DMS79 (cell line): ENCODE data around the gene ERRFI1.

ENCODE experiments used
- DNase-seq: peaks from one replicate; lab custom pipeline; 2025; lab: John Stamatoyannopoulos, UW

Gene ERRFI1

DNA sequence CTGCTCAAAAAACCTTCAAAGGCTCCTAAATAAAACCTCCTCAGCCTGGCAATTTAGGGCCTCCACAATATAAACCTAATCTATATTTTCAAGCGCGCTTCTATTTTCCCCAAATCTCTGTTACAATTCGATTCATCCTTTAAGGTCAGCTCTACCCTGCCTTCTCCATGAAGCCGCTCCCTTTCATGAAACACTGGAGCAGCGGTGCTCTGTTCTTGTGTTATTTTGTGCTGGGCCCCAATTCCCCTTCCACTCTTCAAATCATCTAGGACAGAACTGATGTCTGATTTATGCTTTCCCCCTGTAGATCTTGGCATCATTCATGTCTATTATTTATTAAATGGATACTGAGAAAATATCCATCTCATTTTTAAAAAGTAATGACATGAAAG lies 6.9 kb downstream of the ERRFI1 start:
- no peak for DNase-seq

DNA sequence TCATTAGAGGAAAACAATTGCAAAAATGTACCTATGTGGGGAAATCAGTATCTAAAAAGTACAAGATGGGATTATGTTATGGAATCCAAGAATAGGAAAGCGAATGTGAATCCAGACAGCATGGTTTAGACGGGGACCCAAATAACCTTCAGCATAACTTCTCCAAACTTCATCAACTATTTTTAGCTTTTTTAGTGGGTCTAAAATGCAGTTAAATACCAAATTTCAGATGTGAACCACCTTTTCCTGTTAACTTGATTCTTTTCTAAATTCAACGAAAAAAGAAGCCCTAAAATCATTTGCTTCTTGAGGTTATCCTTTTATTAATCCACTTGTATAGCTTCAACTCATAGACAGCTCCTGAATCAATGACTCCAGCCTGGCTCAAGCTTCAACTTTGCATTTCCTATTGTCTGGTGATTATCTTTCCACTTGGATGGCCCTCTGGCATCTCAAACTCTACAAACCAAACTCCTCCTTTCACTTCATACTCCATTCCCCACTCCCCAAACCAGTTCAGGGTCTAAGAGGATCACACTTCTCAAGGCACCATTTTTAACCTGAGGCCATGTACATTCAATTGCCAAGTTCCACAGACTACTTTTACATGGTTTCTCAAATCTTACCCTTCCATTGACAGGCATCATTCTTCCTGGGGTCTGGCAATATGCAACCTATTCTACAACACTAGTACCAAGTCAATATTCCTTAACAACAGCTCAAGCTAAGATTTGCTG lies 7.4 kb downstream of the ERRFI1 start:
- no peak for DNase-seq

DNA sequence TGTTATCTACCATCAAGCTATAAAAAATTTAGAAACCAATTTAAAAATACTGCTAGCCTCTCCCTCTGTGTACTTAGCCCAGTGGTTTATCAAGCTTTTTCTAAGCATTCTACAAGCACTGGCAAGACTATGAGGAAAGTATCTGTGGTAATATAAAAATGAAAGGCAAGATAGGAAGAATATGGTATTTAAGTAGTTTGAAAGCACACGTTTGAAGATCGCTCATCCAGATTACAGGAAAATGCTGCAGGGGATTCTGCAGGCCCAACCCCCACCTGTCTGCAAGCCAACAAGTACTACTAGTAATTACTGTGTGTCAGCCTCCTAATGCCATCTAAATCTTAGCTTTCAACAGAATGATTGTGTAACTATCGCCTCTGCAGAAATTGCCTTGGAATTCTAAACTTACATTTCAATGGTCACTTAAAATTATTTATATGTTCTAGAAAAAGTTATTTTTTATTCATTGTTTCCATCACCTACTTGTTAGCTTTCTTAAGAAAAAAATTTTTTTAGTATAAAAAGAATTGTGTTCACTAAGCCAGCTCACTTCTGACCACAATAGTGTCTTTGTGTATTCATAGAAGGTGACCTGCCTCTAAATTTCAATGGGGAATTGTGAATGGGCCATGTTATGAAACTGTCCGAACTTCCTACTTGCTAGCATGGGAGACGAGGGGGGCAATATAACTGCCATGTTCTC lies 8.5 kb downstream of the ERRFI1 start:
- peak; percentile 32 for DNase-seq

DNA sequence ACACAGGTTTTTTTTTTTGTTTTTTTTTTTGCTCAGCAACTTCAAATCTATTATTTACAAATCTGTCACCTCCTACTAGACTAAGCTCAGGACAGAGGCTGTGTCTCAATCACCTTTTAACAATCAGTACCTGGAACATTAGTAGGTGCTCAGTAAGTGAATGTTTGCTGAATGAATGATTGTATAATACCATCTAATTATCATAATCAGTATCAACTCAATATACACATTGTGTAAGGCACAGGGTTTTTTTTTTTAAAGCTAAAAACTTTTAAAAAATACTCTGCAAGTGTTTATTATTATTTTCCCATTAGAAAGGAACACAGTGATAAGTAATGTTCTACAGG lies 9.2 kb downstream of the ERRFI1 start:
- DNase-seq = no peak

DNA sequence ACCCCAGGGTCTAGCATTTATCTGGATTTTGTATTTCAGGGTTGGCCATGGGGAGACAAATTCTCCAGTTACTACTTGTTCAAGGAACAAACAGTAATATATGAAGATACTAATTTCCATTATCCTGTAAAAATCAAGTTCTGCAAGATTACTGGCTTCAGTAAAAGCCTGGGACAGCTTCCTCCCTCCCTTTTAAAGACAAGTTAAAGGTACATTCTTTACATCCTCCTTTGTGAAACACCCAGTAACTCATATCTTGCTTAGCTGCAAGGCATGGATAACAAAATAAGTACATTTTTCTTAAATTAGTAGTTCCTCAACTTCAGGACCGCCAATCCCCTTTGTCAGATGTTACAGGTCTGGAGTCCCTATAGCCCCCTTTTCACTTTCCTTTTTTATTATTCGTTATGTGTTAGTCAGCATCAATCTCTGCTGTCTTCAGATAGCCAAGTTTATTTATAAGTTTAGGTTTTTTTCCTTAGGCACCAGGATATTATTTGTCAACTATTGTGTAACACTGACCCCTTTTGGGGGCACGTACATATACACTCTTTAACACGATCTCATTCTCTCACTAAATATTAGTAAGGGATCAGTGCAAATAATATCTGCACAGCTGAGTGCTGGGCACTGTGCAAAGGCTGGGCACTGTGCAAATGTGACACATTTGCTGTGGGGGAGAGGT lies 9.8 kb downstream of the ERRFI1 start:
- DNase-seq = no peak

DNA sequence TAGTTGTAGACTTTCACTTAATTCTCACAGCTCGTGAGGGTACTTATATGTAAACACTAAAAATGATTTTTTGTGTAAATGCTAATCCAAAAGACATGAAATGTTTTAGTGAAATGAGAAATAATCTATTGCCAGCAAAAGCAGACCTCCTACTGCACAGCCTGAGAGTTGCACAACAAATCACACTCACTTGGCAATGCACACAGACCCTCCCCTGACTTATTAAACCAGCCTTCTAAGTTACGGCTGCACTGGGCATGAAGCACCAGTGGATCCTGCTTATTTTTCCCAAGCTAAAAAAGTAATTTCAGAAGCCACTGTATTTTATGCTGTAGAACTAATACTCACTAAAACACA lies 10.3 kb downstream of the ERRFI1 start:
- DNase-seq = no peak

DNA sequence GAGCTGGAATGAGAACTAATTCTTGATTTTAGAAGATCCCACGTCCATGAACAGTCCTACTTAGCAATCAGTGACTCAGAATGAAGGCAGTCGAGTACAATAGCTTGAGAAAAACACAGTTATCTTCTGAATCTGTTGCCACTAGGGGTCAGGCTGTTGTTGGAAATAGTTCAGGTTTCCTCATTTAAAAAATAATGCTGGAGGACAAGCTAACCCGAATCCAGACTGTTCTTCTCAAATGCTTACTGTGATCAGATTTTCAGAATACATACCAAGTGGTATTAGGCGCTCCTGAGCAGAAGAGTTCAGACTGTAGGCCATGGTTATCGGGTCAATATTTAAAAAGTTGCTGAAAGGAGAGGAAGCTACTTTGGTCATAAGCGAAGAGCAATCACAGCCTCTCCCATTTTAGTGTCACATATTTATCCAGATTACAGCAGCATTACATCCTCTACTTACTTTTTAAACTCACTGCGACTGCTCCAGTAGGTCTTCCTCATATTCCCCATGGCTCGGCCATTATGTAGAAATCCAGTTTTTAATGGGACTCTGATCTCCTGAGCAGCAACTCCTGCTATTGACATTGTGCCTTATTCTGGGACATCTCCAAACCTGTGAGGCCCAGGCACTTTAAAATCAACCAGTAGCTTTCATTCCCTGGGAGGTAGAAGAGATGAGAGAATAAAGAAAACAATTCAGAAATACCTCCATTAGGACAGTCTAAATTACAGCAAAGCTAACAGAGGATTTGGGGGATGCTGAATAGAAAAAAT lies 10.9 kb downstream of the ERRFI1 start:
- DNase-seq = peak; percentile 33

DNA sequence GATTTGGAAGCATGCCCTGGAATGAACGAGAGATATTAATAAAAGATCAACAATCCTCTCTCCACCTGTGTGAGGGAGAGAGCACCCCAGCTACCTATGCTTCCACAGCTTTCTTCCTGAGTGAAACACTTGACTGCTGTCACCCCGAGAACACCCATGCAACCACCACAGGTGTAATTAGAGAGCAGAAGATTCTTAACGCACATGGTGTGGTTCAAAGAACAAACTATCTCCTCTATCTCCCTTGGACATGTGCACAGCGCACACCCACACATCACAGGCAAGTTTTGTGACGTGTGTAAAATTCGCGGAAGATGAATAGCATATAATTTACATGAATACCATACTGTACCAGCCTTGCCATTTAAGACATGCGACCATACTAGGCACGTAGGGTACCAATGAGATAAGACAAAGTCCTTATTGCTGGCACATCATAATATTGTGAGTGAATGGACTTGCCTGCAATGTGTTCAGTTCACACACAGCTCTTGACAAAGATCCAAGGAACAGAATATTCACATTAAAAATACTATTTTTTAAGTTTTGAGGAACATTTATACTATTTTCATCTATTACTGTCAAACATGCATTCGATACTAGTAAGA lies 11.6 kb downstream of the ERRFI1 start:
- no peak for DNase-seq

DNA sequence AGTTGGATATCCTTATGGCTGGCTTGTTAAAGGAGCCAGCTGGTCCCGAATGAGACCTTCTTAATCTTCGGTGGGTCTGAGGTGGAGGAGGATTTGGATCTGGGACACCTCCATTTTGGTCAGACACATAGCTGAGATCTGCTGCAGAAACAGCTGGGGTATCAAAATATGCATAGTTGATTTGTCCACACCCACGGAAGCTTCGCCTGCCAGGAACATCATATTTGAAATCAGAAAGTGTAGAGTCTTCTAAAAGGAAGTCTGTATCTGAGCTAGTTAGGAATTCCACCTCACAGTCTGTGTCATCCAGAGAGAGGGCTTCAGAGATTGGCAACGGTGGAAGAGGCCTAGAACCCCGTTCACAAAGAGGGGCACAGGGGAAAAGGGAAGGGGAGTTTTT lies 12.3 kb downstream of the ERRFI1 start:
- DNase-seq = no peak

DNA sequence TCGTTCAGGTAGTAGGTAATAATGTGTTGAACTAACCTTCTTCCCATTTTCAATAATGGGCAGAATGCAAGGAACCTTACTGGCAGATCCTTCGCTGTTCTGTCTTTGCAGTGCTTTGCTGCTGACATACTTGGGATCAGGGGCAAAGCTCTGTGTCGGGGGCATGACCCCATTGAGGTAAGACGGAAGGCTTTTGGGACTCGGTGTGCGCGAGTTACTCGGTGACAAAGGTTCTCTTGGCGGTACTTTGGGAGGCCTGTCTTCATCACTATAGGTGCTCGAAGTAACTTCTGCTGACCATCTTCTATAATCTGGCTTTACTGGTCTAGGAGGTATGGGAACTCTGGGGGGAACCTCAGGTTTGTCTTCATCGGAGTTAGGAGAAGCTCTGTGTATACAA lies 12.7 kb downstream of the ERRFI1 start:
- no peak for DNase-seq

DNA sequence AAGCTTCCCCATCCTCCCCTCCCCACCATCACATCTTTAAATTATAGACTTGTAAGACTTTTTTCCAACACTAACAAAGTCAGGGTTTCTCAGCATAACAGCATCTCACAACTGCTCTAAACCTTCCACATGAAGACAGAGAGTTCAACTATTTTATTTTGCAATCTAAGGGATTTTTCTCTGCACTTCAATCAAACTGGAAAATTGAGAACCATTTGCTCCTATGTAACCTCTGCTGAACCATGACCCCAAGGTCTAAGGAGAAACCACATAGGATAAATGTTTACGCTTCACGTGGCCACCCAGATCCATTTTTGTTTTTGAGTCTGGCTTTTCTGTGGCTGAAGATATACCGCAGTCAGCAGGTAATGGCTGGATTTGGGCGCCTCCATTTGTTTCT lies 13.2 kb downstream of the ERRFI1 start:
- DNase-seq = no peak

DNA sequence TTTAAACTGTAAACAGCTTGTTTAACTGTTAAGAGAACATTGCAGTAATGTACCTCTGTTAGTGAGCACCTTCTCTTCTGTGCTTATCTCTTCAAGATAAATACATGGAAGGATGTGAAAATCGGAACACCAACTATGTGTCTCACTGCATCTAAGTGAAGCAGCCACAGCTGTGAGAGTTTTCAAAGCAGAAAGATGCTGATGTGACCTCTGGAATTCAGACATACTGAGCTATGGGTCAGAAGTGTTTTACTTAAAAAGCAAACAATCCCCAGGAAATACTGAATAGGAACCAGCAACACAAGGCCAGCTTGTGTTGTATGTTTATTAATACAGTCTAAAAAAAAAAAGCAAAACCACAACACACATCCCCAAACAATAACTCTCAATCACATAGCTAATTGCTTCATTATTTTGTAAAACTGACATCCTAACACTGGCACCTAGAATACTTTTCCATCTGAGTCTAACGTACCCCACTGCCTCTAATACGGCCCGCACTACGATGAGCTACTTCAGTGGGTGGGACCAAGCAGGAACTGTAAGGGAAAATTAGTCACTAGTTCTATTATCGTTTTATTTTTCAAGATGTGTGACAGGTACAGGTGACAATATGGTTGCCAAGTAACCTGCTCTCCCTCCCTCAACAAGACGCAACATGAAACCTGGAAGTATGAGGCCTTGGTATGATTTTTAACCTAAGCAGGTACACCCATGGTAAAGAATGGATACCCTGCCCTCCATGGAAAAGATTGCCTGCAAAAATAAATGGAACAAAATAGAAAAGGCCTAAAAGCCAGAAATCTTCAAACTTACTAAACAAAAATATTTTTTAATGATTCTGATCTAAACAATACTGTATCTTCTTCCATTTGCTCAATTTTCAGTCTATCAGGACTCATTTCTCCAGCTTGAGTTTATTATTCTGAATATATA lies 13.9 kb downstream of the ERRFI1 start:
- no peak for DNase-seq

DNA sequence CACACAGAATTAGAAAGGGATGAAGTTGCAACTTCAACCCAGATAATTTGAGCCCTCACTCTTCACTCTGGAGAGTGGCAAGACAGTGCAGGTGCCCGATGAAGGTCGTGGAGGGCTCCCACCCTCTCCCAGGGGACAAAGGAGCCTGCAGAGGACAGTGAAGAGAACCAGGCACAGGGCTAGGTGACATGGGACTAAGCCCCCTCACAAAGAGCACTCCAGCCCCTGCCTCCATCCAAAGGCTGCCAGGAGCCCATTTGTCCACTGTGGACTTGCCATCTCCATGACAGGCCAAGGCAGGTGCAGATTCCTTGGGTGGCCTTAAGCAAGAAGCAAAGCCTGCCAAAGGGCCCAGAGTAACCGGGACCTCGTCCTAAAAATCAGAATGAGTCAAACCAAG lies 15.1 kb downstream of the ERRFI1 start:
- DNase-seq = no peak

DNA sequence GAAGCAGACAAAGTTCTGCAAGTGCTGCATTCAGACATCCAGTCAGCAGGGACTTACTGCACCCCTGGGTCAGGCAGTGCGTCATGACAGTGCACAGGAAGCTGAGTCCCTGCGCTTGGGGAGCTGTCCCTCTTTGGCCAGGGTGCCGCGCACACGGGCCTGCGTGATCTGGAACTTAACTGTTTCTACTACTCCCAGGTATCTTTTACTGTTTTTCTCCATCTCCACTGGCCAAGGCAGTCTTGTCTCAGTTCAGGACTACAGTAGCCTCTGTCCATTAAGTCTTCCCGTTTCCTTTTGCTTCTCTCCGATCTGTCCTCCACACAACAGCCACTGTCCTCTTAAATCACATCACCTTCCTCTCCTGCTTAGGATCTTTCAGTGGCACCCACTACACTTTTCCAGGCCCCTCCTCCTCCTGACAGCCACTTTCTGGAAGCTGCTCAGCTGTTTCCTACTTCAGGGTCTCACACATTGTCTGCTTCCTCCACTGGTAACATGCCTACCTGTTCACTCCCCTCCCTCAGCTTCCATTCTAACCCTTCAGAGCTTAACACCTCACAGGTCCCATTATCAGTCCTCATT lies 15.9 kb downstream of the ERRFI1 start:
- no peak for DNase-seq

DNA sequence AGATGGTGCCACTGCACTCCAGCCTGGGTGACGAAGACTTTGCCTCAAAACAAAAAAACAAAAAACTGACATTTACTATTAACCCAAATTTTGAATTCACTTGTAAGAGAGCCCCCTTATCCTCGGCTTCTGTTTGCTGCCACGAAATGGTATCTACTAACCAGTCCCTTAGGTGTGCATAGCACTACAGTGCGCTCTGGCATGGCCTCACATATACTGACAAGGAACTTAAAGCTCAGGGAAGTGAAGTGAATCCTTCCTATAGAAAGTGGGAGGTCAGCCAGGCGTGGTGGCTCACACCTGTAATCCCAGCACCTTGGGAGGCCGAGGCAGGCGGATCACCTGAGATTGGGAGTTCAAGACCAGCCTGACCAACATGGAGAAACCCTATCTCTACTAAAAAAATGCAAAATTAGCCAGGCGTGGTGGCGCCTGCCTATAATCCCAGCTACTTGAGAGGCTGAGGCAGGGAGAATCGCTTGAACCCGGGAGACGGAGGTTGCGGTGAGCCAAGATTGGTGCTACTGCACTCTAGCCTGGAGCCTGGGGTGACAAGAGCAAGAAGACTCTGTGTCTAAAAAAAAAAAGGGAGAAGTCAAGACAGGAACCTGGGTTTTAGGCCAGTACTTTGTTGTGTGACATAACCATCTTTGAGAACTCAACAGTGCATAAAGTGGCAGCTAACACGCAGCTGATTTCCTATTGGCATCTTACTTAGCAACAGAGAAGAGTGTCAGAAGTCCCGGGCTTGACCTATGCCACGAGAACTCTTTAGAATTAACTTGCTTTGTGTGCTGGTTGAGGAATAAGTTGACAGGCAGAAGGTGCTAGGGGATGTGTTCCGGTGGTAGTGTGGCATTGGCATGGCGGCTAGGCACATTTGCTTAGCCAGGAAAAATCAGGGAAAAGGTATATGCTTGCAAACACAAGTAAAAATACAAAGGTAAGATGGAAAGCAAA lies 16.8 kb downstream of the ERRFI1 start:
- no peak for DNase-seq

DNA sequence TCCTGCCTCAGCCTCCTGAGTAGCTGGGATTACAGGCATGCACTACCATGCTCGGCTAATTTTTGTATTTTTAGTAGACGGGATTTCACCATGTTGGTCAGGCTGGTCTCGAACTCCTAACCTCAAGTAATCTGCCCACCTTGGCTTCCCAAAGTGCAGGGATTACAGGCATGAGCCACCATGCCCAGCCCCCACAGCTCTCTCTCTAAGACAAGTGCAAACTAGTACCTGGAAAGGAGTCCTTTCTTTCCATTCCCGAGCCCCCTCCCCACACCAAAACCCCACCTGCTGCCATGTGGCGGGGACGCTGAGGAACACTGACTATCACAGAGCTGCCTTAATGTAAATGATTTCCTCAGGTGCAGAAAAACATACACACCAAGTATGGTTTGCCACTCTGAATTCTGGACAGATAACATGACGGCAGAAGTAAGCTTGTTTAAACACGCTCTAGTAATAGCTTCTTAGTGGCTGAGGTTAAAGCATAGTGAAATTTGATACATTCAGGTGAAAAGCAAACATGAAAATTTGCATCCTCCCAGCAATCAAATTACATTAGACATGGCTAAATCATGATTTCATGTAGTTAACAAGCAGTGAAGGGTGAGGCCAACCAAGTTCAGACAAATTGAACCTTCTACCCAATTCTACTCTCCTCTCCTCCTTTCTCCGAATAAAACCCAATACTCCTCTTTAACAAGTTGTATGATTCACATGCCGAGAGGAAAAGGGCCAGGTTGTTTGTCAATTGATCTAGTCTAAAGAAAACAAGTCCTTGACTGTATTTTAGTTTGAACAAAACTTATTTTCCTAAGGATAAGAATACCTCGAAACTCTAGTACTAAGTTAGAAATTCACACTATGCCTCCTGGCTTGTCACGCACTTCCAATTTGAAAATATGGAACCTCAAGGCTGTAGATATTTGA lies 19.8 kb downstream of the ERRFI1 start:
- peak; percentile 77 for DNase-seq

DNA sequence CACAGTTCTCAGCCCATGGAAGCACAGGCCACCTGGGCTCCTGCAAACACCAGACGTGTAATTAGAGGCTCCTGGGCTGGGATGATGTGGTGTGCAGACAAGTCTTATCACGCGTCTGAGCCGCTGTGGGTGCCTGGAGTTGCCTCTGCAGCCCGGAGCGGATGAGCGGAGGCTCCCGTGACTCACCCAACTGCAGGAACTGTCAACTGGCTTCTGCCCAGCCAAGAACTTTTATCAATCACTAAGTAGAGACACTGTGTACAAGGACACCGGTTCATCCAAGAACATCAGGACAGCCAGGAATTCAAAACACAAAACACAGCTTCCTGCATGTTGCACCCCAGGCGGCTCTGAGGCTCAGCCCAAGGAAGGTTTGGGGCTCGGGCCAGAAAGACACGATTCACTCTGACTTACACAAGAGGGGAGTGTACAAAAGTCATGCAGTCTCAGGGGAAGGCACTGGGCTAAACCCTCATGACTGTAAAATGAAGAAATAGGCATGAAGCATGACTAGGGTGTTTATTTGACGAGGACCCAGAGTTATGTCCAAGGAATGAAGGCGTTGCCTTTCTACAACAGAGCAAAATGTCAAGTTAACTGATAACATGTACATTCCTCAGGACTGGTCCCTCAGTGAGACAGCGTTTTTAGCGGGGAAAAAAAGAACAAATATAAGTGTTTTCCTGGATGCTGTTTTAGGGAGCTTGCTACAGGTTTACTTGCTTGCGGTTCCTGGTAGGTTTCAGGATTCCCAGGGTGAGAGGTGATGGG lies 21.1 kb downstream of the ERRFI1 start:
- DNase-seq = no peak
